NCI-H1694 treated with DMSO at 0.1 percent for 48 hours (cell line): ENCODE measurements around the gene APLF.
"Not testable (repeated sequence)": the region's sequence is repeated elsewhere in the genome, so short reads cannot be mapped to it uniquely, and the experiment has no call there.

Experiments
- DNase-seq: peaks from one replicate; lab custom pipeline; 2025; lab: John Stamatoyannopoulos, UW

Gene APLF

GRCh38 chr2:68441179-68441993, 26.0 kb upstream of the APLF start:
- DNase-seq: peak; percentile 90

- DNase-seq: no peak
Observed at GRCh38 chr2:68441994-68442322, 25.4 kb upstream of the APLF start.

GRCh38 chr2:68446425-68446824, 21.0 kb upstream of the APLF start:
- not testable (repeated sequence) for DNase-seq

- no peak for DNase-seq
Observed at GRCh38 chr2:68447118-68447517, 20.3 kb upstream of the APLF start.

GRCh38 chr2:68448671-68449653, 18.4 kb upstream of the APLF start:
- no peak for DNase-seq

- no peak for DNase-seq
Observed at GRCh38 chr2:68452158-68452900, 15.1 kb upstream of the APLF start.

GRCh38 chr2:68453761-68454360, 13.5 kb upstream of the APLF start:
- no peak for DNase-seq

GRCh38 chr2:68454719-68455118, 12.7 kb upstream of the APLF start:
- no peak for DNase-seq

GRCh38 chr2:68456198-68456597, 11.2 kb upstream of the APLF start:
- DNase-seq: no peak

GRCh38 chr2:68458981-68459380, 8.4 kb upstream of the APLF start:
- no peak for DNase-seq

- peak; percentile 56 for DNase-seq
Observed at GRCh38 chr2:68463287-68463877, 4.0 kb upstream of the APLF start.

GRCh38 chr2:68464651-68465050, 2.7 kb upstream of the APLF start:
- no peak for DNase-seq

- no peak for DNase-seq
Observed at GRCh38 chr2:68465081-68465916, 2.1 kb upstream of the APLF start.

GRCh38 chr2:68466361-68466777, 1.0 kb upstream of the APLF start:
- DNase-seq: no peak

GRCh38 chr2:68466778-68467076, 658 bp upstream of the APLF start:
- no peak for DNase-seq

GRCh38 chr2:68468801-68469200, 1.4 kb downstream of the APLF start:
- no peak for DNase-seq

GRCh38 chr2:68469935-68470334, 2.5 kb downstream of the APLF start:
- DNase-seq: no peak

GRCh38 chr2:68471385-68471784, 4.0 kb downstream of the APLF start:
- no peak for DNase-seq

- no peak for DNase-seq
Observed at GRCh38 chr2:68472796-68473414, 5.5 kb downstream of the APLF start.

GRCh38 chr2:68475110-68475509, 7.7 kb downstream of the APLF start:
- DNase-seq: no peak
